Measurements from ENCODE around the gene B4GALT5.

Gene B4GALT5

GRCh38 chr20:49589747-49590146 is 123.9 kb downstream of the B4GALT5 start:
- no peak overlapping the region for H3K4me3 ChIP-seq (ENCODE audit: low read depth, low read length)

- H3K4me3 ChIP-seq (ENCODE audit: low read depth, low read length), result no peak overlapping the region
Observed at GRCh38 chr20:49587111-49587570, 126.5 kb downstream of the B4GALT5 start.

GRCh38 chr20:49585585-49586245 is 128.0 kb downstream of the B4GALT5 start:
- H3K4me3 ChIP-seq (ENCODE audit: low read depth, low read length), result no peak overlapping the region

DNA sequence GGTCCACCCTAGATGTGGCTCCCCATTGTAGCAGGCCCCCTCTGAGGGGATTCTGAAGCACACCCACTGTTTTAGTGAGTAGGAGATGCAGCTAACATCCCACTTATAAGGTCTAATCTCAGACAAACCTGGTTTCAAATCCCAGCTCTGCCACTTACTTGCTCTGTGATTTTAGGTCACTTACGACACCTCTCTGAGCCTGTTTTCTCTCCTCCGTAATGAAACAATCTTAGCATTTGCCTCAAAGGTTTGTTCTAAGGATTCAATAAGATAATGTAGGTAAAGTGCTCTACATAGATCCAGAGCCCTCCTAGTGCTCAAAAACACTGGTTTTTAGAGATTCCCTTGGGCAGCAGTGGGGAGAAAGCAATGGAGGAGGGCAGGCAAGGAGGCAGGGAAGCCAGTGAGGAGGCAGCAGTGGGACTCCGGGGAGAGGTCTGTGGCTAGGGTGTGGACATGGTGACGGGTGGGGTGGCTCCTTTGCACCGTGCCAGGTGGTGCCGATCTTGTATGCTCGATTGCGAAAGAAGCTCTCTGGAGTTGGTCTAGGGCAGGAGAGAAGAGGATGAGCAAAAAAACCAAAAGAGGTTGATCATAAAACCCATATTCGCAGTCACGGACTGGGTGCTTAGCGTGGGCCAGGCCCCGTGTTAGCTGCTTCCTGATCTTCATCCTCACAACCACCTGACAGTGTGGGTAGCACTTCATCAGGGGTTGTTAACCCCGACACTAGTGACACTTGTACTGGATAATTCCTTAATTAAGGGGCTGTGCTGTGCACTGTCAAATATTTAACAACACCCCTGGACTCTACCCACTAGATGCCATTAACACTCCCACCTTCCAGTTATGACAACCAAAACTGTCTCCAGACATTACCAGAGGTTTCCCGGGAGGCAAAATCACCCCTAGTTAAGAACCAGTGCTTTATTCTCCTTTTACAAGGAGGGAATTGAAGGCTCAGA is 129.0 kb downstream of the B4GALT5 start:
- H3K4me3 ChIP-seq (ENCODE audit: low read depth, low read length), result no peak overlapping the region

- no peak overlapping the region for H3K4me3 ChIP-seq (ENCODE audit: low read depth, low read length)
Observed at GRCh38 chr20:49583669-49584417, 129.8 kb downstream of the B4GALT5 start.

GRCh38 chr20:49583343-49583668 is 130.4 kb downstream of the B4GALT5 start:
- no peak overlapping the region for H3K4me3 ChIP-seq (ENCODE audit: low read depth, low read length)
